HAP-1 (cell line): ENCODE data around the gene RELB.

Source experiments
- DNase-seq, 2 experiments: peaks; one replicate each; pipeline ENCODE4 v3.0.0-alpha.2; 2016 to 2020; ENCODE audit warnings: low spot score in 2 of 2
- H3K27me3 ChIP-seq: fragments of 250-450 bp; sonication (Bioruptor Pico); 2 replicates; pipeline ENCODE4 v1.5.1; 2020; ENCODE audit warnings: low read depth, mild to moderate bottlenecking, moderate library complexity
- H3K36me3 ChIP-seq: fragments of 250-450 bp; sonication (Bioruptor Pico); replicated peaks from 2 replicates; pipeline ENCODE4 v1.5.1; 2020; ENCODE audit warnings: mild to moderate bottlenecking
- H3K4me1 ChIP-seq: fragments of 250-450 bp; sonication (Bioruptor Pico); 2 replicates; pipeline ENCODE4 v1.5.1; 2020; ENCODE audit warnings: mild to moderate bottlenecking
- H3K4me3 ChIP-seq: fragments of 250-450 bp; sonication (Bioruptor Pico); 2 replicates; pipeline ENCODE4 v1.5.1; 2020; ENCODE audit warnings: mild to moderate bottlenecking, moderate library complexity
- H3K9me3 ChIP-seq: fragments of 250-450 bp; sonication (Bioruptor Pico); 2 replicates; pipeline ENCODE4 v1.5.1; 2020; ENCODE audit warnings: mild to moderate bottlenecking, moderate library complexity
- in situ Hi-C: fragments of 300-500 bp; cut with MboI; formaldehyde crosslinking; loops from 3 replicates; pipeline ENCODE4 v1.14.3; 2020; ENCODE audit warnings: low sequenced_read_pairs, inconsistent platforms, mixed read lengths

RELB gene, protein sequence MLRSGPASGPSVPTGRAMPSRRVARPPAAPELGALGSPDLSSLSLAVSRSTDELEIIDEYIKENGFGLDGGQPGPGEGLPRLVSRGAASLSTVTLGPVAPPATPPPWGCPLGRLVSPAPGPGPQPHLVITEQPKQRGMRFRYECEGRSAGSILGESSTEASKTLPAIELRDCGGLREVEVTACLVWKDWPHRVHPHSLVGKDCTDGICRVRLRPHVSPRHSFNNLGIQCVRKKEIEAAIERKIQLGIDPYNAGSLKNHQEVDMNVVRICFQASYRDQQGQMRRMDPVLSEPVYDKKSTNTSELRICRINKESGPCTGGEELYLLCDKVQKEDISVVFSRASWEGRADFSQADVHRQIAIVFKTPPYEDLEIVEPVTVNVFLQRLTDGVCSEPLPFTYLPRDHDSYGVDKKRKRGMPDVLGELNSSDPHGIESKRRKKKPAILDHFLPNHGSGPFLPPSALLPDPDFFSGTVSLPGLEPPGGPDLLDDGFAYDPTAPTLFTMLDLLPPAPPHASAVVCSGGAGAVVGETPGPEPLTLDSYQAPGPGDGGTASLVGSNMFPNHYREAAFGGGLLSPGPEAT

GRCh38 chr19:45001087-45001739 is at the start of gene RELB:
Gene RELB, plus strand, starts transcription at chr19:45001464. Its CDS starts 116 bp downstream, at chr19:45001580.
- in situ Hi-C loops, result no loop called here
- DNase-seq, result peak; percentile 81 to 96
- peaks cover 7% of the 10 kb centered on the region for H3K4me1 ChIP-seq

GRCh38 chr19:44954278-44954648 is 47.0 kb upstream of the RELB start:
- Histone ChIP-seq H3K9me3 (no peaks in the 10 kb centered on the region), H3K27me3 (no peaks in the 10 kb centered on the region), H3K4me3 (peak overlapping the region; percentile 98), H3K36me3 (peaks cover 11% of the 10 kb centered on the region; the same call in 1 of the 2 replicates), H3K4me1 (peaks cover 6% of the 10 kb centered on the region)
- in situ Hi-C loops, result no loop called here
- DNase-seq, result no peak

More at GRCh38 chr19:45001087-45001739, at the start of gene RELB:
- Histone ChIP-seq H3K4me3 (peak within 1 kb of the TSS; percentile 40), H3K27me3 (no peaks in the 10 kb centered on the region), H3K9me3 (no peaks in the 10 kb centered on the region), H3K36me3 (no peaks in the 10 kb centered on the region)

- Histone ChIP-seq H3K36me3 (peaks cover 13% of the 10 kb centered on the region; the same call in 1 of the 2 replicates), H3K4me1 (peaks cover 6% of the 10 kb centered on the region), H3K4me3 (peak within 1 kb of the TSS; percentile 98), H3K9me3 (no peaks in the 10 kb centered on the region), H3K27me3 (no peaks in the 10 kb centered on the region)
- in situ Hi-C loops, result no loop called here
- peak; percentile 94 to 98 for DNase-seq
Observed at GRCh38 chr19:44954649-44955504, 46.4 kb upstream of the RELB start, which contains the start of gene CLPTM1. Gene CLPTM1, plus strand, starts transcription at chr19:44955380. Its CDS starts 16 bp downstream, at chr19:44955396.

DNA sequence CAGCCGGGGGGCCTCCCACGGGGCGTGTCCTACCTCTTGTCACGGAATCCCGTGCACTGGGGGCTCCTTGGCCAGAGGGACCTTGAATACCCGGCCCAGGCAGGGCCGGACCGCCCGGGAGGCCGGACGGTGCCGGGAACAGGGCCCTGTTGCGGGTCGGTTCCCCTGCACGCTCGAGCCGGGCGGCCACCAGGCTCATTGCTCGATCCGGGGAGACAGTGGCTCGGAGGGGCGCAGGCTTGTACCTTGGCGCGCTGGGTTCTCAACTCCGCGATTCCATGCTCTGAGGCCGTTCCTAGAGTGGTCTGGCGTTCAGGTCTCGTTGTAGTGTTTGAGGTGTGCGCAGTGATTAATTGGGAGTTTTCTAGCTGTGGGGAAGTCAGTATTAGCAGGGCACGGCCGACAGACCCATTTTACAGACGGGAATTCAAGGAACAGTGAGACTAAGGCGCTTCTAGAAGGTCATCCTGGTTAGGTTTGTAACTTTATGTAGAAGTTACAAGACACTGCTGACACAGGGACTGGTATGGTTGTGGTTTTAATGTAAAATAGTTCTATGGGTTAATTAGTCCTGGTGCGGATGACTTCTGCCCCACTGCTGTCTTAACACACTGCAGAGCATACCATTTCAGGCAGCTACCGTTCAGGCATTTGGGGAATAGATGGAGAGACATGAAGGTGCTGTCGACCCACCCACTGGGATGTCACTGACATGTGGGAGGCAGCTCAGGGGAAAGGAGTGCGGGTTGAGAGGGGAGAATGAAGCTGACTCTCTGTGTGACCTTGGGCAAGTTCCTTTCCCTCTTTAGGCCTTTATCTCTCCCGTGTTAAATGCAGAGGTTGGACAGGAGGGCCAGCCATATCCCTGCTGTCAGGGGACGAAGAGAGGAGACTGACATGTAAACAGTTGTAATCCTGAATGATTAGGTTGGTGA is 45.5 kb upstream of the RELB start:
- in situ Hi-C loops, result no loop called here
- DNase-seq, result no peak

GRCh38 chr19:44957526-44957925 is 43.7 kb upstream of the RELB start:
- H3K4me1 ChIP-seq, result peaks cover 6% of the 10 kb centered on the region
- no peak overlapping the region for H3K4me3 ChIP-seq
- no peaks in the 10 kb centered on the region for H3K27me3 ChIP-seq
- no peak for DNase-seq
- H3K9me3 ChIP-seq, result no peaks in the 10 kb centered on the region
- in situ Hi-C loops, result no loop called here
- peaks cover 22% of the 10 kb centered on the region for H3K36me3 ChIP-seq

More for the DNA sequence above, 45.5 kb upstream of the RELB start:
- peaks cover 13% of the 10 kb centered on the region; the same call in 1 of the 2 replicates for H3K36me3 ChIP-seq
- H3K27me3 ChIP-seq, result no peaks in the 10 kb centered on the region
- H3K4me3 ChIP-seq, result peak overlapping the region; percentile 98
- peaks cover 6% of the 10 kb centered on the region for H3K4me1 ChIP-seq
- no peaks in the 10 kb centered on the region for H3K9me3 ChIP-seq

- H3K9me3 ChIP-seq, result no peaks in the 10 kb centered on the region
- H3K36me3 ChIP-seq, result peaks cover 25% of the 10 kb centered on the region
- H3K4me3 ChIP-seq, result no peak overlapping the region
- in situ Hi-C loops, result no loop called here
- peaks cover 6% of the 10 kb centered on the region for H3K4me1 ChIP-seq
- DNase-seq, result no peak
- H3K27me3 ChIP-seq, result no peaks in the 10 kb centered on the region
Observed at GRCh38 chr19:44958090-44958489, 43.2 kb upstream of the RELB start.

- in situ Hi-C loops, result no loop called here
- H3K4me1 ChIP-seq, result peaks cover 6% of the 10 kb centered on the region
Observed at GRCh38 chr19:44959691-44960090, 41.6 kb upstream of the RELB start.

GRCh38 chr19:44960906-44961728 is 40.1 kb upstream of the RELB start:
- no peak for DNase-seq
- H3K4me3 ChIP-seq, result no peak overlapping the region
- peaks cover 37% of the 10 kb centered on the region for H3K36me3 ChIP-seq
- H3K4me1 ChIP-seq, result peaks cover 3% of the 10 kb centered on the region
- no peaks in the 10 kb centered on the region for H3K9me3 ChIP-seq
- in situ Hi-C loops, result no loop called here
- no peaks in the 10 kb centered on the region for H3K27me3 ChIP-seq

More at GRCh38 chr19:44959691-44960090, 41.6 kb upstream of the RELB start:
- H3K36me3 ChIP-seq, result peaks cover 29% of the 10 kb centered on the region
- H3K9me3 ChIP-seq, result no peaks in the 10 kb centered on the region
- no peaks in the 10 kb centered on the region for H3K27me3 ChIP-seq
- DNase-seq, result no peak
- no peak overlapping the region for H3K4me3 ChIP-seq

DNA sequence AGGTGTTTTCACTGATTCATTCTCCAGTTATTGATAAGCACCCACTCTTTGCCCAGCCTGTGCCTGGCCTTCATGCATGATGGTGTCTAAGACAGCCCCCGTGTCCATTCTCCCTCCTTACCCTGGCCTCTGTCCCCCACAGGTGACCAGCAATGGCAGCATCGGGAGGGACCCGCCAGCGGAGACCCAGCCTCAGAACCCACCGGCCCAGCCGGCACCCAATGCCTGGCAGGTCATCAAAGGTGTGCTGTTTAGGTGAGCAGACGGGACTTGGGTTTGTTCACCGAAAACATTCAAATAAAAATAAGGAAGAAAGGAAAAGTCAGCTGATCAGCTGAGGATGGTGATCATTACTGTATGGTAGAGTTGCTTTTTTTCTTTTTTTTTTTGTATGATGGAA is 39.4 kb upstream of the RELB start:
- Histone ChIP-seq H3K9me3 (no peaks in the 10 kb centered on the region), H3K4me1 (no peaks in the 10 kb centered on the region), H3K36me3 (peaks cover 37% of the 10 kb centered on the region), H3K4me3 (no peak overlapping the region), H3K27me3 (no peaks in the 10 kb centered on the region)
- no peak for DNase-seq
- in situ Hi-C loops, result no loop called here

DNA sequence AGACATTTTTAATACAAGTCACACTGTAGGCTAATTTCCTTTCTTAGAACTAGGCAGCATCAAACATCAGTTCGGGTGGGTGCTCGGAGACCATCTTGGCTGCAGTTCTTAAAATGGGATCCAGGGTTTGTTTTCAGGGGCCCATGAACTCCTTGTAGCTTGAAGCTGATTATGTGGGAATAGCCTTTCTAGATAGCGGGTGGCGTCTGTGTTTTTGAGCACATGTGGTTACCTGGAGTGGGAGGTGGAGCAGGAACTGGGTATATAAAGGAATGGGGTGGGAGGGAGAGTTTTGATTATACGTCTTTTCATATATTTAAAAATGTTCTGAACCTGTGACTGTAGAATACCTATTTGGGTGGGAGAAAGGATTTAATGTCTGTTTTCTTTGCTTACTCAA is 33.1 kb upstream of the RELB start:
- peaks cover 27% of the 10 kb centered on the region for H3K36me3 ChIP-seq
- H3K4me3 ChIP-seq, result no peak overlapping the region
- H3K27me3 ChIP-seq, result no peaks in the 10 kb centered on the region
- in situ Hi-C loops, result no loop called here
- no peaks in the 10 kb centered on the region for H3K4me1 ChIP-seq
- no peak for DNase-seq
- H3K9me3 ChIP-seq, result no peaks in the 10 kb centered on the region

DNA sequence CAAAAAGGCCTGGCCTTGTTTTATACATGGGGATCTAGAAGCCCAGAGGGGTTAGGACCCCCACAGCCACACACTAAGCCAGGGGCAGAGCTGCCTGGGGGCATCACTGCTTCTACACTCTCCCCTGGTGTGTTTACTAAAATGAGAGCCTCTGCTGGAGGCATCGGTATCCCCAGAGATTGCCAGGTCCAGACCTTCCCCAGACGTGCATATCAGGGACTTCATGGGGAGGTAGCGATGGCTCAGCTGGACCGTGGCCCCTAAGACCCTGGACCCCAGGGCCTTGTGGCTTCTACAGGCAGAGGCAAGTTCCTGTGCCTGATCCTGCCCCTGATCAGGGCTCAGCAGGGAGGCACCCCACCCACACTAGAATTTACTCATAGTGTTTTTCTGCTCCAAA is 32.6 kb upstream of the RELB start:
- Histone ChIP-seq H3K4me3 (no peak overlapping the region), H3K27me3 (no peaks in the 10 kb centered on the region), H3K9me3 (no peaks in the 10 kb centered on the region), H3K4me1 (no peaks in the 10 kb centered on the region), H3K36me3 (peaks cover 27% of the 10 kb centered on the region)
- DNase-seq, result no peak
- in situ Hi-C loops, result no loop called here

DNA sequence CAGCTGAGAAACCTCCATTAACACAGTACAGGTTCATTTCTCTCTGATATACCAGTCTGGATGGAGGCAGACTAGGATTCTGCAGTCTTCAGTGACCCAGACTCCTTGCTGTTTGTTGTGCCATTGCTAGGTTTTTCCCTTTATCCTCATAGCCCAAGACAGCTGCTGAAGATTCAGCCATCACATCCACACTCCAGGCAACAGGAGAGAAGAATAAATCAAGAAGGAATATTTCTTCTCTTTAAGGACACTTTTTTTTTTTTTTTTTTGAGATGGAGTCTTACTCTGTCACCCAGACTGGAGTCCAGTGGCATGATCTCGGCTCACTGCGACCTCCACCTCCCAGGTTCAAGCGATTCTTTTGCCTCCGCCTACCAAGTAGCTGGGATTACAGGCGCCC is 31.8 kb upstream of the RELB start:
- no peaks in the 10 kb centered on the region for H3K9me3 ChIP-seq
- no peak overlapping the region for H3K4me3 ChIP-seq
- no peak for DNase-seq
- peaks cover 32% of the 10 kb centered on the region for H3K36me3 ChIP-seq
- in situ Hi-C loops, result no loop called here
- no peaks in the 10 kb centered on the region for H3K4me1 ChIP-seq
- H3K27me3 ChIP-seq, result no peaks in the 10 kb centered on the region
